HEK293T (cell line): ENCODE measurements around the gene TNKS2.

Source experiments
- ARNT ChIP-seq: fragments of 450-650 bp; IDR thresholded peaks from 2 replicates; pipeline ENCODE4 v1.6.1; 2017; ENCODE audit warnings: mild to moderate bottlenecking
- BHLHE40 ChIP-seq: fragments of 450-650 bp; IDR thresholded peaks from 2 replicates; pipeline ENCODE4 v1.6.1; 2016; ENCODE audit warnings: mild to moderate bottlenecking, moderate library complexity, borderline replicate concordance
- CTBP1 ChIP-seq: fragments of 450-650 bp; IDR thresholded peaks from 2 replicates; pipeline ENCODE4 v1.6.1; 2016; ENCODE audit warnings: borderline replicate concordance
- ELF4 ChIP-seq: fragments of 450-650 bp; IDR thresholded peaks from 2 replicates; pipeline ENCODE4 v1.6.1; 2017; ENCODE audit warnings: antibody characterized with exemption
- FOXA1 ChIP-seq: fragments of 450-650 bp; IDR thresholded peaks from 2 replicates; pipeline ENCODE4 v1.6.1; 2016; ENCODE audit warnings: mild to moderate bottlenecking
- FOXK2 ChIP-seq: fragments of 450-650 bp; IDR thresholded peaks from 2 replicates; pipeline ENCODE4 v1.6.1; 2016; ENCODE audit warnings: mild to moderate bottlenecking
- HDGF ChIP-seq: fragments of 450-650 bp; IDR thresholded peaks from 2 replicates; pipeline ENCODE4 v1.6.1; 2017; ENCODE audit warnings: antibody characterized with exemption, borderline replicate concordance
- L3MBTL2 ChIP-seq: fragments of 450-650 bp; conservative IDR thresholded peaks from 2 replicates; pipeline ENCODE4 v1.6.1; 2016; ENCODE audit warnings: mild to moderate bottlenecking
- NFRKB ChIP-seq: fragments of 450-650 bp; IDR thresholded peaks from 2 replicates; pipeline ENCODE4 v1.6.1; 2016; ENCODE audit warnings: mild to moderate bottlenecking, moderate library complexity
- SP1 ChIP-seq: fragments of 450-650 bp; IDR thresholded peaks from 2 replicates; pipeline ENCODE4 v1.6.1; 2017
- SUZ12 ChIP-seq: fragments of 450-650 bp; IDR thresholded peaks from 2 replicates; pipeline ENCODE4 v1.6.1; 2016; ENCODE audit warnings: mild to moderate bottlenecking
- TARDBP ChIP-seq: fragments of 450-650 bp; IDR thresholded peaks from 2 replicates; pipeline ENCODE4 v1.6.1; 2016
- ZNF384 ChIP-seq: fragments of 450-650 bp; IDR thresholded peaks from 2 replicates; pipeline ENCODE4 v1.6.1; 2016
- TF ChIP-seq, protein P1 (sequence below): fragments of 450-650 bp; IDR thresholded peaks from 2 replicates; pipeline ENCODE4 v1.6.1; 2016

DNA sequence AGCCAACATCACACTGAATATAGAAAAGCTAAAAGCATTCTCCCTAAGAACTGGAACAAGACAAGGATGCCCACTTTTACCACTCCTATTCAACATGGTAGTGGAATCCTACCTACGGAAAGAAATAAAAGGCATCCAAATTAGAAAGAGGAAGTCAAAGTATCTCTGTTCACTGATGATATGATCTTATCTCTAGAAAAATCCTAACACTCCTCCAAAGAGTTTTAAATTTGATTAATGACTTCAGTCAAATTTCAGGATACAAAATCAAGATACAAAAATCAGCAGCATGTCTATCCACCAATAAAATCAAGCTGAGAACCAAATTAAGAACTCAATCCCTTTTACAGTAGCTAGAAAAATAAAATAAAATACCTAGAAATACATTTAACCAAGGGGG is 35.3 kb upstream of the TNKS2 start:
- no peak for TF ChIP-seq ARNT
- TF ChIP-seq, protein P1, sequence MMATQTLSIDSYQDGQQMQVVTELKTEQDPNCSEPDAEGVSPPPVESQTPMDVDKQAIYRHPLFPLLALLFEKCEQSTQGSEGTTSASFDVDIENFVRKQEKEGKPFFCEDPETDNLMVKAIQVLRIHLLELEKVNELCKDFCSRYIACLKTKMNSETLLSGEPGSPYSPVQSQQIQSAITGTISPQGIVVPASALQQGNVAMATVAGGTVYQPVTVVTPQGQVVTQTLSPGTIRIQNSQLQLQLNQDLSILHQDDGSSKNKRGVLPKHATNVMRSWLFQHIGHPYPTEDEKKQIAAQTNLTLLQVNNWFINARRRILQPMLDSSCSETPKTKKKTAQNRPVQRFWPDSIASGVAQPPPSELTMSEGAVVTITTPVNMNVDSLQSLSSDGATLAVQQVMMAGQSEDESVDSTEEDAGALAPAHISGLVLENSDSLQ, result no peak
- no peak for TF ChIP-seq SP1
- no peak for TF ChIP-seq BHLHE40
- no peak for TF ChIP-seq SUZ12
- TF ChIP-seq HDGF, result no peak
- TF ChIP-seq ZNF384, result no peak
- no peak for TF ChIP-seq TARDBP
- no peak for TF ChIP-seq CTBP1
- no peak for TF ChIP-seq ELF4
- no peak for TF ChIP-seq FOXA1
- no peak for TF ChIP-seq NFRKB
- TF ChIP-seq L3MBTL2, result no peak
- no peak for TF ChIP-seq FOXK2
